ENCODE measurements around the gene FAM32A.
A peak's percentile ranks its signal among the peaks of the same experiment; 100 is the strongest.
"Not testable (repeated sequence)": the region's sequence is repeated elsewhere in the genome, so short reads cannot be mapped to it uniquely, and the experiment has no call there.

The FAM32A gene

GRCh38 chr19:16166417-16166816 lies 18.8 kb upstream of the FAM32A start:
- DNase-seq = no peak

- DNase-seq = no peak
Measured at GRCh38 chr19:16167055-16167454, 18.2 kb upstream of the FAM32A start.

DNA sequence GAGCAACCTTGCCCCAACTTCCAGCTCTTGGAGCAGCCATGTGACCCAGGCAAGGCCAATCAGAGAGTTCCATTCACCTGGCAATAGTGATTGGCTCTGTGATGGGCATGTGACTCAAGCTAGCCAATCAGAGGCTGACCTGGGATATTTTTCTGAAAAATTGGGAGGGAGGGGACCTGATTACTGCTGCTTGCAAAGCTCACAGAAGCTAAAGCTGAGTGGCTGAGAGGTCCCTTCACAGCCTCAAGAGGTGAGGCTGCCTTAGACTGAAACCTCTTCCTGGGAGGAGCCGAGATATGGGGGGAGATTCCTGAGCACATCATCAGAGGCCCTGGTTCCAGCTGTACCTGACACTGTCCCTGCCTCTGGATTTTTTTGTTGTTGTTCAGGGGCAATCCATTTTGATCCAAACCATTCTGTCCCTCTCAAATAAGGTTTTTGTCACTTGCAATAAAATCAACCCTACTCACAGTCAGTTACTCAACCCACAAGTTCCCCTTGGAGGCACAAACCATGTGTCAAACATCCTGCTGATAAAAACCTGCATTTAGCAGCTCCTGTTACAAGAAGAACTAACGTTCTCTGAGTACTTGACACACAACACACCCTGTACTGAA lies 16.6 kb upstream of the FAM32A start:
- DNase-seq = no peak

- DNase-seq = no peak
Measured at GRCh38 chr19:16170134-16170533, 15.1 kb upstream of the FAM32A start.

GRCh38 chr19:16175954-16176353 lies 9.3 kb upstream of the FAM32A start:
- DNase-seq = no peak

- DNase-seq = not testable (repeated sequence)
Measured at GRCh38 chr19:16178866-16179265, 6.3 kb upstream of the FAM32A start.

DNA sequence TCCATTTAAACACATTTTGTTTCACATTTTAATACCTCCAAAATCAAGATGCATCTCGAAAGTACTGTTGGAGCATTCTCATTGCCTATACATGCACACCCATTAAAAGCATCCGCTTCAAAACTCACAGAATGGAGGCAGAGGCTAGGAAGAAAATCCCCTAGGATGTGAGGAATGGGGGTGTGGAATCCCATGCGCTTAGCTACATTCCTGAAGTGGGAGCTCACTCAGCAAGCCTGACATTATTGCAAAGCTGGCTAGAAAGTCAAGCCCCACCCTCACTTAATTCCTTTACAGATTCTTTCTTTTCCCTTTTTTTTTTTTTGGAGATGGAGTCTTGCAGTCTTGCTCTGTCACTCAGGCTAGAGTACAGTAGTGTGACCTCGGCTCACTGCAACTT lies 4.6 kb upstream of the FAM32A start:
- DNase-seq = no peak

GRCh38 chr19:16184665-16185122 lies 516 bp upstream of the FAM32A start:
- no peak for DNase-seq

DNA sequence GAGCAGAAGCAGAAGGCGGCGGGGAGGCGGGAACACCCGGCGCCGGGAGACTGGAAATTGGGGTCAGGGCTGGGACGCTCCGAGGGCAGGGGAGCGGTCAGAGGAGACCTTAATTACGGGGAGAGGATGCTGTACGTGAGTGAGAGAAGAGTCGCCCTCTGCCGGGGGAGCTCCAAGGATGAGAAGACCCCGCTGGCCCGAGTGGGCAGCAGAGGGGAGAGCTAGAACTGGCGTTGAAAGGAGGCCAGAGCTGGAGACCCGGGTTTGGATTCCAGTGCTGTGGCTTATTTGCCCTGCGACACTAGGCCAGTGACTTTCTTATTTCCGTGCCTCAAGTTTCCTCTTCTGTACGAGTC lies 536 bp downstream of the FAM32A start:
- peak in 1 of 2 experiments; percentile 32 for DNase-seq

- no peak for DNase-seq
Measured at GRCh38 chr19:16188521-16188920, 3.3 kb downstream of the FAM32A start.

GRCh38 chr19:16190198-16190597 lies 5.0 kb downstream of the FAM32A start:
- no peak for DNase-seq

DNA sequence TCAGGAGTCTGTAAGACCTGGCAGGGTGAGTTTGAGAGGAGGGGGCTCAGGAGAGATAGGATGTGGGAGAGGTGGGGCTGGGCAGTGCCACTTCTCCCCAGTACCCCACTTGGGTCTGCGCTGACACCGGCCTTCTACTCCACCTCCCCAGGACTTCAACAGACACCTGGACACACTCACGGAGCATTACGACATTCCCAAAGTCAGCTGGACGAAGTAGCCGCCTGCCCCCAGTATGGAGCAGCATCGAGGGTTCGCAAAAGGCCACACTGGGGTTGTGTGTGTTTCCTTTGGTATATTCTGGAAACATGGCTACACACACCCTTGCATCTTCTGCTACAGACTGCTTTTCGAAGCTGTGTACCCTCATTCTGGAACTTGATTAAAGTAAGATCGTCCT lies 5.5 kb downstream of the FAM32A start:
- DNase-seq = no peak

DNA sequence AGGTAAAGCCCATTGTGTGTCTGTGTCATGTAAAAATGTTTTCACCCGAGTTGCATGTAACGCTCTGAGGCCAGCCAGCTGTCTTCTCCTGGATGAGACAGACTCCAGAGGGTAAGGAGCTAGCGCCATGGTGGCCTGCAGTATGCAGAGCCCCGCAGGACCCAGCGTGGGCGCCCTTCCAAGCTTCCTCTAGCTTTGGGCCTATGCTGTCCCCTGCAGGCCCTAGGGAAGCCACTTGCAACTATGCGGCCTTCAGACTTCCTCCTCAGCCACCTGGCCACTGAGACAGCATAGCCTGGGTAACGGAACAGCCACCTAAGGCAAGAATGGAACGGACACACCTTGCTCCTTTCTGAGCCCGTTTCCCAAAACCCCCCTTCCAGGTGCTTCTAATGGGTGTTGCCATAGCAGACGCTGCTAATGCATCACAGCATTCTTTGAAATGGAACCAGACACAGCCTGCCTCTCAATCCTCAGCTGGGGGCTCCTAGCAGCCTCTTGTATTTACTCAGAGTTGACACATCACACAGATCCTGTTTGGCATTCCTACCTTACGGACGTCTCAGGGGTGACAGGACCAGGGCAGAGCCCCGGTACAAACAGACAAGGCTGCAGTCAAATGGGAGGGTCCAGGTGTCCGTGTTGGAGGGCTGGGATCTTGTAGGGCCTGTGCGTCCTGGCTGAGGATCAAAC lies 6.2 kb downstream of the FAM32A start:
- no peak for DNase-seq

GRCh38 chr19:16193466-16193865 lies 8.3 kb downstream of the FAM32A start:
- DNase-seq = no peak

DNA sequence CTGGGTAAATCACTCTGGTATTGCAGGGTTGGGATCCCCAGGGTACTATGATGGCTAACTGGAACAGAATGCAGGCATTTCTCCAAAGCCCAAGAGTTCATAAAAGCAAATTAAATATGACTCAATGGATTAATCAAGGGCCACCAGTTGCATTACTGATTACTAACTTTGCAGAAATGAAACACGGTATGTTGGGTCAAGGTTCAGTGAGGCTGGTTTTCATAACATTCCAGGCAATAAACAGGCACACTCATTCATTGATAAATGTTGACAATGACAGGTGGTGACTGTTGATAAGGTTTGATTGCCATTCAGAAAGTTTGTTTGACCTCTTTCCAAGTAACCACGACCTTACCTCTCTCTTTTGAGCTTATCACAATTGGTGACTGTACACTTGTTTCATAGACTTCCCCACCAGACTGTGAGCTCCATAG lies 12.0 kb downstream of the FAM32A start:
- no peak for DNase-seq

- DNase-seq = peak; percentile 86 to 91
Measured at GRCh38 chr19:16197622-16198369, 12.6 kb downstream of the FAM32A start, which contains the start of gene AP1M1. AP1M1 (plus strand) TSS chr19:16197911; CDS start chr19:16198027, 116 bp downstream.

- no peak for DNase-seq
Measured at GRCh38 chr19:16198370-16198651, 13.1 kb downstream of the FAM32A start.

- DNase-seq = no peak
Measured at GRCh38 chr19:16199275-16199932, 14.2 kb downstream of the FAM32A start.

DNA sequence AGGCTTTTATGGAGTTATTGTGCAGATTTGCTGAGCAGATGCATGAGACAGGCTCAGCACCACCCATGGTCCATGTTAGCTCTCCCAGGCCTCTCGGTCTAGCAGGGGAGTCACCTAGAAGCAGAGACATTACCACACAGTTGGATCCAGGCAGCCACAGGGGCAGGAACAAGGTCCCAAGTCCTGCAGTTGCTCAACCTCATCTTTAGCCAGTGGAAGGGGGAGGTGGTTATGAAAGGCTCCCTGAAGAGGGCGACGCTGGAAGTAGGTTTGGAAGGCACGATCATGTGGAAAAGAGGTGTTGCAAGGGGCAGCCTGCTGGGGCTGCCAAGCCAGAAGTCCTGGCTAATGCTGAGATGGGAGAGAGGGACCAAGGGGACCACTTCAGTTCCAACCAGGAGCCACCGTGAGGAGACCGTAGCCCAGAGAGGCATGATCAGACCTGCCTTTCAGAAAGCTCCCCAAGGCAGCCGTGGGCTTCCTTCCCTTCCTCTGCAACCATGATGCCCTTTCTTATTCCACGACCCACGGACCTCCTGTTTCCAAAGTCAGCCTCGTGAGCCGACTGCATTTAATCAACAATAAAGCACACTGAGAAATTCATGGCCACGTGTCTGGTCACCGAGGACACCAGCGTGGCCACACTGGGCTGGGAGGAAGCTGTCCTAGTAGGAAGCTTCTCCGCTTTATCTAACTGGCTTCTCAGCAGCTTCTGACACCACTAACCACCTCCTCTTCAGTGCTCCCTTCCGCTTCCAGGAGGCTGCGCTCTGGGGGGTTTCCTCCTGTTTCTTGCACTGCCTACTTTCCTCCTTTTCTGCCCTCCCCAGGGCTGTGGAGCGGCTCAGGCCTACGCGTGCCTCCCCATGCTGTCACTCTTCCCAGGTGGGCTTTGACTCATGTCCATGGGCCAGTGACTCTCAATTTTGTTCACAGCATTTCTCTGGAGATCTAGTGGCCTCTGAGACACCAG lies 15.1 kb downstream of the FAM32A start:
- no peak for DNase-seq

- no peak for DNase-seq
Measured at GRCh38 chr19:16201011-16201391, 15.8 kb downstream of the FAM32A start.

DNA sequence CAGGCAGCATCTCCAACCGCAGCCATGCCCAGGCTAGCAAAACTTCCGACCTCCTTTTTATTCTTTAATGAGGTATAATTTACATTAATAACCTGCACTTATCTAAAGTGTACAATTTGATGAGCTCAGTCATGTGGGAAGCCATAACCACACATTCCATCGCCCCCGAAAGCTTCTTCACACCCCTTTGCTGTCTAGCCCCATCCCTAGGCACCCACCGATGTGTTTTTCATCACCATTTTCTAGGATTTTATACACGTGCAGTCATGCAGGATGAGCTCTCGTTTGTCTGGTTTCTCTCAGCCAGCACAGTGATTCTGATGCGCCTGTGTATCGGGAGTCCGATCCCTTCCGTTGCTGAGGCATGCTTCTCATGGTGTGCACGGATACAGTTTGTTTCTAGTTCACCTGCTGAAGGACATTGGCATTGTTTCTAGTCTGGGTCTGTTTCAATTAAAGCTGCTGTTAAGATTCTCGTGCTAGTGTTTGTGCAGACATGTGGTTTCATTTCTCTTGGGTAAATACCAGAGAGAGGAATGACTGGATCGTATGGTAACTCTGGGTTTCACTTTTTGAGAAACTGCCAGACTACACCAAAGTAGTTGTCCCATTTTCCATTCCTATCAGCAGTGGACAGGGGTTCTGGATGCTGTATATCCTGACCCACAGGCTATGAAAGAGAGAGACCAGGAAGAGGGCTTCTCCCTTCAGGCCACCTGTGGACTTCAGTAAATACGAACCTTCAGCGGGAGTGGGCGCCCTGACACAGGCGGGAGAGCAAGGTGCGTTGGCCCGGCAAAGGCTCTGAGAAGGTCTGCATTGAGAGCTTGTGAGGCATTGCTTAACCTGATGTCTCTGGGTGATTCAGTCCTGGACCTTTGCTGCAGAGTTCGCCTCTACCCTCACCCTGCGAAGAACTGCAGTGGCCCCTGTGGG lies 17.4 kb downstream of the FAM32A start:
- no peak for DNase-seq

Data from NCI-H1930 (cell line).